K562 (cell line): ENCODE measurements around the gene RNF213. TPM values are rescaled to one million over a fixed set of nuclear protein-coding genes. Genes with fewer than 3 reads are reported as not detected.

Source experiments
- ATAC-seq: fragments of 200-7000 bp; cut with Tn5 transposase; 3 replicates; pipeline ENCODE4 v1.9.1; 2020; ENCODE audit warnings: moderate library complexity
- BruUV-seq: library from RNA; stranded (reverse); fragments of 400-500 nt; replicated peaks from 2 replicates; lab custom pipeline; 2021; lab: Mats Ljungman, UMichigan
- CTCF ChIA-PET: fragments of 300-600 bp; formaldehyde crosslinking; extraction: SDS; loops from one replicate; lab custom pipeline; 2021; ENCODE audit warnings: low intra/inter-chr PET ratio; lab: Yijun Ruan, JAX
- POLR2A ChIA-PET: fragments of 300-600, 350-650 bp; sonication (Branson Sonifier 250); formaldehyde crosslinking; extraction: SDS; loops from one replicate; lab custom pipeline; 2021; ENCODE audit warnings: antibody characterized with exemption, inconsistent platforms; lab: Yijun Ruan, JAX
- DNase-seq, 4 experiments: peaks; one replicate each; pipeline versions ENCODE4 v3.0.0 to v3.0.0-alpha.2; 2011 to 2018; ENCODE audit warnings: low spot score in 3 of 4, mixed read lengths in 3 of 4; ENCODE audit errors: extremely low read depth in 1 of 4
- FAIRE-seq: peaks from 2 replicates; lab custom pipeline; 2011; peaks lifted over from hg19 to GRCh38; lab: Jason Lieb, UNC
- H2AFZ ChIP-seq: 2 replicates; pipeline ENCODE4 v1.6.0; 2011; ENCODE audit warnings: low read depth, low read length, control low read depth, inconsistent platforms
- H3K27ac ChIP-seq: fragments of 200-600 bp; 3 replicates; pipeline ENCODE4 v1.8.0; 2011; ENCODE audit warnings: low read depth, mild to moderate bottlenecking, control low read depth, inconsistent platforms, low read length, moderate library complexity, mixed read lengths; ENCODE audit errors: extremely low read depth
- H3K27me3 ChIP-seq, 2 experiments: fragments of 300-600 bp in 1 of 2; 2 replicates in 1 of 2; 3 replicates in 1 of 2; pipeline versions ENCODE4 v1.6.0 to v1.8.0; 2011; ENCODE audit warnings: inconsistent platforms in 2 of 2, low read length in 2 of 2, mild to moderate bottlenecking in 1 of 2, mixed read lengths in 1 of 2, moderate library complexity in 1 of 2; ENCODE audit not compliant: control insufficient read depth in 2 of 2, insufficient read depth in 2 of 2
- H3K36me3 ChIP-seq: fragments of 300-600 bp; 3 replicates; pipeline ENCODE4 v1.8.0; 2011; ENCODE audit warnings: mild to moderate bottlenecking, low read length, inconsistent platforms; ENCODE audit not compliant: control insufficient read depth, insufficient read depth
- H3K4me1 ChIP-seq, 2 experiments: fragments of 200-600 bp in 1 of 2; replicated peaks in 1 of 2; 2 replicates in 1 of 2; 3 replicates in 1 of 2; pipeline versions ENCODE4 v1.5.1 to v1.8.0; 2011; ENCODE audit warnings: inconsistent platforms in 2 of 2, low read length in 2 of 2, mild to moderate bottlenecking in 1 of 2, mixed read lengths in 1 of 2, moderate library complexity in 1 of 2; ENCODE audit not compliant: control insufficient read depth in 2 of 2, insufficient read depth in 2 of 2
- H3K4me2 ChIP-seq: 2 replicates; pipeline ENCODE4 v1.6.1; 2011; ENCODE audit warnings: low read length, control low read depth, inconsistent platforms, mixed read lengths; ENCODE audit not compliant: insufficient read depth
- H3K4me3 ChIP-seq: fragments of 200-600 bp; sonication (generic), shearing (Covaris generic); 2 replicates; pipeline ENCODE4 v1.5.1; 2016; ENCODE audit warnings: control low read depth, inconsistent platforms
- H3K79me2 ChIP-seq: fragments of 200-600 bp; 3 replicates; pipeline ENCODE4 v1.8.0; 2011; ENCODE audit warnings: low read length, inconsistent platforms; ENCODE audit not compliant: control insufficient read depth, insufficient read depth
- H3K9ac ChIP-seq, 2 experiments: 2 replicates each; pipeline versions ENCODE4 v1.6.0 to v1.6.1; 2011; ENCODE audit warnings: low read depth in 2 of 2, low read length in 2 of 2, control low read depth in 1 of 2, inconsistent platforms in 1 of 2, mild to moderate bottlenecking in 1 of 2, mixed read lengths in 1 of 2; ENCODE audit not compliant: insufficient read depth in 1 of 2
- H3K9me1 ChIP-seq: one replicate; pipeline ENCODE4 v1.6.0; 2011; ENCODE audit warnings: inconsistent platforms, mild to moderate bottlenecking, low read length, moderate library complexity; ENCODE audit not compliant: control insufficient read depth, insufficient read depth
- H3K9me3 ChIP-seq: replicated peaks from 2 replicates; pipeline ENCODE4 v1.5.1; 2011; ENCODE audit warnings: low read depth, low read length, inconsistent platforms; ENCODE audit not compliant: control insufficient read depth, insufficient read depth
- H4K20me1 ChIP-seq: replicated peaks from 2 replicates; pipeline ENCODE4 v1.6.1; 2011; ENCODE audit warnings: low read length, inconsistent platforms, mixed read lengths; ENCODE audit not compliant: control insufficient read depth, insufficient read depth
- CEBPB ChIP-seq: fragments of 450-650 bp; IDR thresholded peaks from 2 replicates; pipeline ENCODE4 v1.6.1; 2016; ENCODE audit warnings: missing genetic modification characterization, missing compliant biosample characterization
- E2F1 ChIP-seq: sonication (generic); formaldehyde crosslinking; IDR thresholded peaks from 2 replicates; pipeline ENCODE4 v1.8.1; 2023; ENCODE audit warnings: mild to moderate bottlenecking, missing genetic modification reagents, moderate library complexity
- MCM5 ChIP-seq: fragments of 450-650 bp; IDR thresholded peaks from 2 replicates; pipeline ENCODE4 v1.6.1; 2016; ENCODE audit warnings: low read depth
- MYNN ChIP-seq, 2 experiments: sonication (generic); formaldehyde crosslinking in 1 of 2; IDR thresholded peaks; 2 replicates each; pipeline versions ENCODE4 v1.5.0 to v1.6.1; 2016 to 2020; ENCODE audit warnings: antibody characterized with exemption in 1 of 2, missing genetic modification reagents in 1 of 2
- PURB ChIP-seq: sonication (generic); formaldehyde crosslinking; IDR thresholded peaks from 2 replicates; pipeline ENCODE4 v1.9.0; 2021; ENCODE audit warnings: low read depth, mild to moderate bottlenecking, missing genetic modification reagents
- SP2 ChIP-seq: IDR thresholded peaks from 2 replicates; pipeline ENCODE4 v1.6.1; 2011; ENCODE audit warnings: mild to moderate bottlenecking, low read depth, low read length, moderate library complexity; ENCODE audit not compliant: poor library complexity, severe bottlenecking; ENCODE audit errors: extremely low read depth
- STAT5B ChIP-seq: fragments of 250-450 bp; sonication (Bioruptor Pico); IDR thresholded peaks from 2 replicates; pipeline ENCODE4 v1.8.0; 2021; ENCODE audit warnings: mild to moderate bottlenecking, inconsistent platforms
- ZNF217 ChIP-seq: sonication (generic); formaldehyde crosslinking; IDR thresholded peaks from 2 replicates; pipeline ENCODE4 v1.8.0; 2022; ENCODE audit warnings: mild to moderate bottlenecking, missing genetic modification reagents
- WGBS: fragments of 100-300 bp; shearing (Covaris generic); methylation state at CpG from one replicate; pipeline ENCODE4 v1.1.6; 2016; ENCODE audit warnings: low coverage, mixed read lengths; ENCODE audit not compliant: insufficient coverage; ENCODE audit errors: missing lambda C conversion rate; 5-methylcytosine and 5-hydroxymethylcytosine counted together
- in situ Hi-C: fragments of 300-500 bp; cut with MboI; formaldehyde crosslinking; loops from 4 replicates; pipeline ENCODE4 v1.15.0; 2018; ENCODE audit warnings: inconsistent platforms, mixed read lengths
- intact Hi-C: fragments of 100-400 bp; cut with micrococcal nuclease; formaldehyde crosslinking; loops from 2 replicates; pipeline ENCODE4 v1.14.2; 2022
- polyA plus RNA-seq, 8 experiments: library from polyadenylated mRNA; depleted of rRNA in 4 of 8; stranded (reverse) in 5 of 8; unstranded in 3 of 8; fragments of >200 nt; fragmentation: Nextera tagmentation in 2 of 8; fragmentation: Illumina TruSeq in 1 of 8; extraction: Ambion mirVana in 2 of 8; extraction: Trizol in 1 of 8; gene quantifications; 2 replicates each; pipeline versions ENCODE4 v1.2.1 to v1.2.3, GENCODE V29; 2011 to 2014; ENCODE audit warnings: inconsistent platforms in 1 of 8, missing spikeins in 1 of 8
- total RNA-seq, 7 experiments: library from RNA; depleted of rRNA in 6 of 7; stranded (reverse); fragments of >200 nt in 6 of 7; fragmentation: Illumina TruSeq in 2 of 7; extraction: Trizol in 2 of 7; gene quantifications; 2 replicates each; pipeline versions ENCODE4 v1.2.1 to v1.2.3, GENCODE V29; 2011 to 2021; ENCODE audit warnings: low replicate concordance in 1 of 7

Gene RNF213
- total and polyA plus RNA-seq, 9 of the 15 experiments (the other 6 are each of a cell fraction or from before 2014, with no cell fraction given): 5.3 to 33.6 (median 17.9) TPM

- TF ChIP-seq E2F1 (no peak), SP2 (no peak), MCM5 (no peak), ZNF217 (CRISPR knock-in tag) (no peak), STAT5B (CRISPR knock-in tag) (no peak), PURB (CRISPR knock-in tag) (no peak)
These were observed 156.3 kb downstream of the RNF213 start (continued) for GRCh38 chr17:80416940-80417293.

GRCh38 chr17:80418589-80418988 lies 157.9 kb downstream of the RNF213 start:
- CTCF ChIA-PET: no interaction called here

More at GRCh38 chr17:80418589-80418988, 157.9 kb downstream of the RNF213 start:
- no peak for ATAC-seq
- no peak for DNase-seq
- H3K79me2 ChIP-seq: peaks cover 7% of the 10 kb centered on the region; the same call in 2 of the 3 replicates
- peaks cover 6 to 24% of the 10 kb centered on the region in 2 experiments; a peak in 4 of 5 replicates for H3K27me3 ChIP-seq
- peaks cover 3 to 27% of the 10 kb centered on the region in 2 experiments; a peak in 4 of 5 replicates for H3K4me1 ChIP-seq
- no peaks in the 10 kb centered on the region for H3K9me1 ChIP-seq
- in situ Hi-C loops (no loop called here), intact Hi-C loops (no loop called here)
- H3K4me3 ChIP-seq: no peak overlapping the region
- WGBS: 81% methylated on average over 11 of the region's 11 CpGs
- H3K36me3 ChIP-seq: 0 out of 3 replicates have a peak, but pooled peaks cover 3% of the 10 kb centered on the region
- no peaks in the 10 kb centered on the region for H3K9me3 ChIP-seq
- POLR2A ChIA-PET: no interaction called here
- H3K9ac ChIP-seq: no peak overlapping the region
- no peak for TF ChIP-seq MYNN (IDR thresholded peaks at IDR 0.05)
- no peak for TF ChIP-seq MYNN (CRISPR knock-in tag; IDR thresholded peaks at IDR 0.05)
- TF ChIP-seq CEBPB (tag): peak; percentile 29; the same call in 1 of the 2 replicates
- no peak overlapping the region for H3K4me2 ChIP-seq
- no peak for FAIRE-seq
- no peaks in the 10 kb centered on the region for H4K20me1 ChIP-seq
- no TSS peak for BruUV-seq
- no peak overlapping the region for H2AFZ ChIP-seq
- H3K27ac ChIP-seq: no peak overlapping the region
